Mesodermal cell (in vitro differentiated cells): Measurements from ENCODE around the gene LARGE1.

Source experiments
- H3K27ac ChIP-seq: 2 replicates; pipeline ENCODE4 v1.7.0; 2013; ENCODE audit warnings: mild to moderate bottlenecking, low read depth, low read length, moderate library complexity; ENCODE audit not compliant: severe bottlenecking
- H3K36me3 ChIP-seq: 2 replicates; pipeline ENCODE4 v1.7.1; 2013; ENCODE audit warnings: mild to moderate bottlenecking, low read length, moderate library complexity; ENCODE audit not compliant: control insufficient read depth, insufficient read depth
- H3K4me1 ChIP-seq: one replicate; pipeline ENCODE4 v1.7.1; 2013; ENCODE audit warnings: mild to moderate bottlenecking, low read length; ENCODE audit not compliant: insufficient read depth, control insufficient read depth, poor library complexity, severe bottlenecking
- H3K4me3 ChIP-seq: 2 replicates; pipeline ENCODE4 v1.7.0; 2013; ENCODE audit warnings: low read length, control low read depth, mild to moderate bottlenecking; ENCODE audit not compliant: insufficient read depth, poor library complexity, severe bottlenecking; ENCODE audit errors: extremely low read depth
- H3K9me3 ChIP-seq: 2 replicates; pipeline ENCODE4 v1.7.1; 2013; ENCODE audit warnings: mild to moderate bottlenecking, low read length, moderate library complexity; ENCODE audit not compliant: control insufficient read depth
- WGBS, 2 experiments: methylation state at CpG; one replicate each; pipeline ENCODE4 v1.1.5; 2013; ENCODE audit warnings: missing lambda C conversion rate in 2 of 2; ENCODE audit not compliant: insufficient coverage in 2 of 2; 5-methylcytosine and 5-hydroxymethylcytosine counted together

The LARGE1 gene

DNA sequence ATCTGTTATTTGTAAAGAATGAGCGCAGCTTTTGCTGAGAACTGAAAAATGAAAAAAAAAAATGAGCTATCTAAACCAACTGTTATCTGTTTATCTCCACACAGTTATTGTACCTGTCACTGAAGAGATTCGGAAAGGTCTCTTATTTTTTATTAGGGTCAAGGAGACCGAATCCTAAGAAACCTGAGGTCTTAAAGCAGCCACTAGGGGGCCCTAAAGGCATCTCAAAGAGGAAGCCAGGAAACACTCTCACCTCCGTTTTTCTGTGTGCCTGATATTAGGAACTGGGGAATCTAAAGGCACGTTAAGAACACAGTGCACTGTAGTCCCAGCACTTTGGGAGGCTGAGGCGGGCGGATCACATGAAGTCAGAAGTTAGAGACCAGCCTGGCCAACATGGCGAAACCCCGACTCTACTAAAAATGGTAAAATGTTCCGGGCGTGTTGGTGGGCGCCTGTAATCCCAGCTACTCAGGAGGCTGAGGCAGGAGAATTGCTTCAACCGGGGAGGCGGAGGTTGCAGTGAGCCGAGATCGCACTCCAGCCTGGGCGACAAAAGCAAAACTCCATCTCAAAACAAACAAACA lies 3.5 kb upstream of the LARGE1 start:
- no peaks in the 10 kb centered on the region for H3K9me3 ChIP-seq
- 41 to 58% methylated on average over 11 to 13 of the region's 17 CpGs for WGBS, 2 experiments

DNA sequence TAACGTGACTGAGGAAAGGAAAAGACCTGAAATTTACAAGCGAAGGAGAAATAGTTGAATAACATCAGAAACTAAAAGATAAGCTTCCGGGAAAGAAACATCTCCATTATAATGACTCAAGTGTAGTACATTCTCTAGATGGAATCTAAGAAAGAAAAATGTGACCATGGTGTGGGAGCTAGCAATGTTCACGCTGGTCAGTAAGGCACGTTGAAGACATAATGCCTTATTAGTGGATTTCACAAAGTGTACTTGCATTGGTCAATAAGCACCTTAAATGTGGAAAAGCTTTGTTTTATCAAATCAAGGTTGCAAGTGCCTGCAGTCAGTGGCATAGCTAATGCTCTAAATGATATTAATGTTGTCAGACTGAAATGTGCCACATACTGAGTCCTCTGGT lies 2.8 kb upstream of the LARGE1 start:
- H3K36me3 ChIP-seq: no peaks in the 10 kb centered on the region
- 0% methylated on average over 2 of the region's 5 CpGs for WGBS, 2 experiments
- H3K9me3 ChIP-seq: no peaks in the 10 kb centered on the region
- peak overlapping the region; percentile 64 for H3K4me3 ChIP-seq
- no peak overlapping the region for H3K27ac ChIP-seq
- H3K4me1 ChIP-seq: peaks cover 12% of the 10 kb centered on the region

More for the DNA sequence above, 3.5 kb upstream of the LARGE1 start:
- no peak overlapping the region for H3K4me3 ChIP-seq
- peaks cover 9% of the 10 kb centered on the region for H3K4me1 ChIP-seq
- no peaks in the 10 kb centered on the region for H3K36me3 ChIP-seq
- H3K27ac ChIP-seq: no peak overlapping the region

DNA sequence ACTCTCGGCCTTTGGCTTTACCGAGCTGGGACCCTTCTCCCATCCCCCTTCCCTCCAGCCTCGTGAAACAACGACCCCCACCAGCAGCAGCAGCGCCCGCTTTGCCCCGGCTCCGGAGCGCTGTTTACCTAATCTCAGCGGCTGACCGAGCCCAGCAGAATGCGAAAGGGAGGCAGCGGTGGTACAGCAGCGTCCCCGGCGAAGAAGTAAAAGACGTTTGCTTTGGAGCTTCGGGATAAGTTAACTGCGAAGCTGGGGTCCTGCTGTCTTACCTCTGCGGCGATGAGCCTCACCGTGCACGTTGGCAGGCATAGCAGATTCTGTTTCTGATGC lies 2.0 kb upstream of the LARGE1 start:
- Histone ChIP-seq H3K27ac (peak overlapping the region; percentile 20), H3K9me3 (no peaks in the 10 kb centered on the region), H3K36me3 (no peaks in the 10 kb centered on the region), H3K4me3 (peak overlapping the region; percentile 64), H3K4me1 (peaks cover 12% of the 10 kb centered on the region)
- WGBS, 2 experiments: 0% methylated on average over 12 to 14 of the region's 23 CpGs

DNA sequence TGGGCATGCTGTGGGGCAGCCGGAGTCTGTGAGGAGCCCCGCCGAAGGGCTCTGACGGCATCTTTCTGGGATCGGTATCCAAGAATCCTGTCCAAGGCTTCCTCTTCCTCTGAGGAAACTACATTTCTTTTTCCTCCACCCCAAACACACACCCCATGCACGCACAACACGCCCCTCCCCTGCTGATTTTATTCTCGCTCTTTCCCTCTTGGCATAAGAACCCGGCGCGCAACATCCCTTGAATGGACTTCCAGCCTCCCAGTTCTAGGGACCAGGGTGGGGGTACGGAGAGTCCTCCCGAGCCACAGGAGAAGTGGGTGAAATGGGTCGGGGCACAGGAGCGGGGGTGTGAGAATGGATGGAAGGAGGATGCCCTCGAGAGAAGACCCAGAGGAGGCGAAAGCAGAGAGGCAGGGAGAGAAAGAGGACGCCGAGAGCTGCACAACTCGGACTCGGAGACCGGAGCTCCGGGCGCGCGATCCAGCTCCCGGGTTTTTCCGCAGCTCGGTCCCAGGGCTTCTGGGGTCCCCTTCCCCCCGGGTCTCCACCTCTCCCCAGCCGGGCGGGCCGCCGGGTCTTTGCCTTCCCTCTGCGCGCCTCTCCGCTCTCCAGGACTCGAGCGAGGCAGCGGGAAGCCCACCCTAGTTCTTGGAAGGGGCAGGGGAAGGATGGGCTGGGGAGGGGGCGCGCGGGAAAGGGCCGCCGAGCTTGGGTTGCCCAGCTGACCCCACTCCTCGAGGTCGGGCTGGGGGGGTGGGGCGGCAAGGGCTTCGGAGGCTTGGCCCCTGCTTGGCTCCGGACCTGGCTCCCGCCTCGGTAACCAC lies 1.5 kb upstream of the LARGE1 start:
- H3K27ac ChIP-seq: peak overlapping the region; percentile 58
- H3K4me3 ChIP-seq: peak overlapping the region; percentile 64
- no peaks in the 10 kb centered on the region for H3K9me3 ChIP-seq
- WGBS, 2 experiments: 1% methylated on average over 17 to 26 of the region's 52 CpGs
- no peaks in the 10 kb centered on the region for H3K36me3 ChIP-seq
- peaks cover 12% of the 10 kb centered on the region for H3K4me1 ChIP-seq

DNA sequence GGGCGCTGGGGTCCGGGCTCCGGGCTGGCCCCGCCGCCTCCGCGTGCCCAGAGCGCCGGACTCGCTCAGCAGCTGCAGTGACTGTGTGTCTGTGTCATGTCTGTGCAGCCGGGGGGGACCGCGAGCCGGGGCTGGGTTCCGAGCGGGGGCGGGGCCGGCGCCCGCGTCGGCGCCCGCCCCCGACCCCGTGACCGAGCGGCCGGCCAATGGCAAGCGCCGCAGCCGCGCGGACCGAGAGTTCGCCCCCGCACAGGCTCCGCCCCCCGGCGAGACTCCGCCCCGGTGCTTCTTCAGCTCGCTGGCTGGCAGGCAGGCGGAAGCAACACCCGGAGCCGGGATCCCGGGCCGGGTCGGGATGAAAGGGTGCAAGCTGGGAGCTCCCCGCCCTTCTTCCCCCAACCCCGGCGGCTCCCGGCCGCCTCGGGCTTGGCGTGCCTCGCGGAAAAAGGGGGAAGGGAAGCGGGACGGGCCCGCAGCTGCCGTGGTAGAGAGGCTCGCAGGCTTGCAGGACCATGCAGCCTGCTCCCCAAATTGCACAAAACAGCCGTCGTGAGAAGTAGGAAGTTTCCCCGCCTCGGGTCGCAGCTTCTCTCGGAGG lies 750 bp upstream of the LARGE1 start:
- Histone ChIP-seq H3K36me3 (no peaks in the 10 kb centered on the region), H3K27ac (peak overlapping the region; percentile 58), H3K4me1 (peaks cover 12% of the 10 kb centered on the region), H3K4me3 (peak overlapping the region; percentile 64), H3K9me3 (no peaks in the 10 kb centered on the region)
- 0% methylated on average over 48 to 49 of the region's 69 CpGs for WGBS, 2 experiments

DNA sequence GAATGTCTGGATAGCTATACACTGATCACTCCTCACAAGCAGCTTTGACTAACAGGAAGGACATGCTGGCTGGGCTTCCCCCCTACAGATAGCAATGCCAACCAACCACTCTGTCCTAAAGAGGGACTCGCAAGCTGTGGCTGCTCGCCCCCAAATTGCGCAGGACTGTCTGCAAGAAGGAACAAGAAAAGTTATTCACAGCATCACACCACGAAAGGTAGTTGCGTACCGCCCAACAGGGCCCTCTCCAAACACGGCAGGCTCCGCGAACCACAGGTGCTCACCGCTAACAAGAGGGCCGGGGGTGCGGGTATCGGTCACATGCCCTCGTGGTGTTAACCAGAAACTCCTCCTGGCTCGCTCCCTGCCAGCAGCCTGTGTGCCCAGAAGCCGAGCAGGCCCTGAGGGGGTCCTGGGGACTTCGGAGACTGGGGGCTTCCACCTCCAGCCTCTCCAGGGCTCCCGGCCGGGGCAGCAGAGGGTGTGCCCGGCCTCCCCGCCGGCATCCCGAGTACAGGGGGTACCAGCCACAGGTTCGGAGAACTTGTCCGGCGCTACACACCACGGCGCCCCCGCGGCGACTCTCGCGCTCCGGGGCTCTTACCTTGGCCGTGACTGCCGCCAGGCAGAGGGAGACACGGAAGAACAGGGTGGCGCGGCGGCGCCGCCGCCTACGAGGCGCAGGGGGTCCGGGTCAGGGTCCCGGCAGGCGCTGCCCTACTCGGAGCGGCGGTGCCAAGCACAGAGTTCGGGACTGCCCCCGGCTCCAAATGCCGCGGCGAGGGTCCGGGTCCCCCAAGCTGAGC lies 682 bp downstream of the LARGE1 start:
- no peak overlapping the region for H3K27ac ChIP-seq
- WGBS, 2 experiments: 0% methylated on average over 34 to 48 of the region's 57 CpGs

DNA sequence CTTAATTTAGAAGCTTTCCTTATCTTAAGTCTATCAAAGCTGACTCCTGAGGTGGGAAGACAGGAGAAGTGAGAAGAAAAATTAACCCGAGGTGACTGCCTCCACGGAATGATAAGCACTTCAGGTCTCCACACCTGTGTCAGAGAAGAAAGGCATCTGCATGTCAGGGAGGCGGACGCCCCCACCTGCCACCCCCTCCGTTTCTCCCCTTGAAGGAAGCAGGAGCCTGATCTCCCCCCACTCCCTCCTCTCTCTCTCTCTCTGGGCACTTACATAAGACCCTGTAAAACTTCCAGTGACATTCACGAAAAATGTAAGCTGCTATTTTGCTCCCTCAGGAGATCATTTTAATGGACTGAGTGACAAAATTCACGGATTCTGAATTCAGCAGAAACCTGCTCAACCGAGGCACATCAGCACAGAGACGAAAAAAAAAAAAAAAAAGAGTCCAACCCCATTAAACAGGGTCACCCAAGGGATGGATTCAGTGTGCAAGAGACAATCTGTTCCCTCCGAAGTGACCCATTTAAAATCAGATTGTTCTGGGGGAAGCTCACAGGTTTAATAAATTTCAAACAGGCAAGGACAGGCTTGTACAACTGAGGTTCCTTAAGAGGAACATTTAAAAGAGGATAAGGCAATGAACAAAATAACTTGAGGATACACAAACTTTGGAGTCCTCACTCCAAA lies 1.5 kb downstream of the LARGE1 start:
- 6 to 17% methylated on average over 7 of the region's 10 CpGs for WGBS, 2 experiments
- peak overlapping the region; percentile 83 for H3K4me3 ChIP-seq

More for the DNA sequence above, 682 bp downstream of the LARGE1 start:
- H3K4me3 ChIP-seq: peak overlapping the region; percentile 83
- no peaks in the 10 kb centered on the region for H3K9me3 ChIP-seq
- no peaks in the 10 kb centered on the region for H3K36me3 ChIP-seq
- H3K4me1 ChIP-seq: peaks cover 12% of the 10 kb centered on the region

DNA sequence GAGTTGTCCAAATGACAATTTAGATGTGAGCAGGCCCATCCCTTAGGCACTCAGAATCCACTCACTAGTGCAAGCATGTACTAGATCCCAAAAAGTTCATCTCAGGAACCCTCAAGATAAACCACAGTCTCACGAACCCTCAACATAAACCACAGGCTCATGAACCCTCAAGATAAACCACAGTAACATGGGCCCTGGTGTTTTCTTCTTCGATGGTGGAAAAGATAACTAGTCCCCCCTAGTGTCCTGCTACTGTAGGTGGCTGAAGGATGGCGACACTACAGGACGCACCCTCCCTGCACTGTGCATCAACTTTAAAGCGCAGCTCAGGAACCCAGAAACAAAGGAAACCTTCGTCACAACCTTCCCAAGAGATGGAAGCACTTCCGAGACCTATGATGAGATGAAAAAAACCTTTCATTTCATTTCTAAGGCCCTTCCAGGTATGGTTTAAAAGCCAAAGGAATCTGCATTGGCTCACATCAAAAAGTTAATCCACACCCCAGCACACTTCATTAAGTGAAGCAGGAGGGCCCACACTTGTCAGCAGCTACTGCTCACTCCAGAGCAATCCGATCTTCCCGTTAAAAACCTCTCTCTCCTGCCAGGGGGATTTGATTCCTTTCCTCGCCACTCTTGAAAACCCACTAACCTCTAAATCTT lies 2.4 kb downstream of the LARGE1 start:
- H3K36me3 ChIP-seq: no peaks in the 10 kb centered on the region
- H3K4me1 ChIP-seq: peaks cover 4% of the 10 kb centered on the region
- no peaks in the 10 kb centered on the region for H3K9me3 ChIP-seq
- no peak overlapping the region for H3K27ac ChIP-seq
- H3K4me3 ChIP-seq: peak overlapping the region; percentile 83
- 16 to 22% methylated on average over 4 to 7 of the region's 10 CpGs for WGBS, 2 experiments

More for the DNA sequence above, 1.5 kb downstream of the LARGE1 start:
- Histone ChIP-seq H3K4me1 (peaks cover 12% of the 10 kb centered on the region), H3K36me3 (no peaks in the 10 kb centered on the region), H3K9me3 (no peaks in the 10 kb centered on the region), H3K27ac (no peak overlapping the region)

DNA sequence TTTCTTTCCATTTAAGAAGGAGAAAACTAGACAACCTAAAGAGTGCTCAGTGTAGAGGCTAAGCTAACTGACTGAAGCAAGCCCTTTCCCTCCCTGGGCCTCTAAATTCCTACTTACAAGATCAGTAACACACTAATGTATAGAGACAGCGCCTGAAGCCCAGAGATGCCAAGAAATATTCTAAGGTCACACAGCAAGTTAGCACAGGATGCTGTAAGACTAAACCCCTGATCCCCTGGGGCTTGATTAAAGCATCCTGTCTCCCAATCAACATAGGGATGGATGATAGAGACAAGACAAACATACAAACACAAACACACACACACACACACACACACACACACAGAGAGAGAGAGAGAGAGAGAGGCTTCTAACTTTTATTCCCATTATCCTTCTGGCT lies 5.6 kb downstream of the LARGE1 start:
- Histone ChIP-seq H3K4me1 (peaks cover 4% of the 10 kb centered on the region), H3K36me3 (peaks cover 11% of the 10 kb centered on the region), H3K27ac (no peak overlapping the region), H3K4me3 (no peak overlapping the region), H3K9me3 (no peaks in the 10 kb centered on the region)
- WGBS, 2 experiments: 75% methylated on average over 1 of the region's 1 CpG; no CpG with 5 or more reads in 1 of the 2 experiments

DNA sequence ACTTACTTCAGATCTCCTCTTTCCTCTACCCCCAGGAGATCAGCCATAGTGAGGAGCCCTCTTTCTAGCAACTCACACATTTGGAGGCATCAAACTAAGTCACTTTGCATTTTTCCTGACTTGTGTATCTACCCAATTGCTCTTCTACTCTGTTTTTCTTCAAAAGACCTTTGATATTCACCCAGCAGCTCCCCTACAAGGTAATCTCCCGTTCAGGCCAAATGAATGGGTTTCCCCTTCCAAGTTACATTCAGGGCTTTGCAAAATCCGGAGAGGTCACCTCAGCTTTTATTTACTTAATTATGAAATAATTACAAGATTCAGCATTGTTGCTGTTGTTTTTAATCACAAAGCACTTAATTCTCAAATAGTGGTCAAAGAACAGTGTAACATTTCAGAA lies 6.1 kb downstream of the LARGE1 start:
- no peak overlapping the region for H3K27ac ChIP-seq
- H3K9me3 ChIP-seq: no peaks in the 10 kb centered on the region
- peaks cover 4% of the 10 kb centered on the region for H3K4me1 ChIP-seq
- H3K4me3 ChIP-seq: no peak overlapping the region
- 40% methylated on average over 1 of the region's 2 CpGs for WGBS, 2 experiments
- peaks cover 11% of the 10 kb centered on the region for H3K36me3 ChIP-seq
